Dermis blood vessel endothelial cell (primary cell): ENCODE results near the gene ZNF555. TPM values are rescaled to one million over a fixed set of nuclear protein-coding genes. Genes with fewer than 3 reads are reported as not detected.
"Not testable (repeated sequence)": the region's sequence is repeated elsewhere in the genome, so short reads cannot be mapped to it uniquely, and the experiment has no call there.

Experiments
- DNase-seq: peaks from one replicate; pipeline ENCODE4 v3.0.0; 2010
- total RNA-seq: library from RNA; depleted of rRNA; stranded (reverse); fragments of >200 nt; gene quantifications from 2 replicates; pipeline ENCODE4 v1.2.3, GENCODE V29; 2014

ZNF555 gene
- total RNA-seq, 1 donor from 2014 or later, result 9.7 TPM

DNA sequence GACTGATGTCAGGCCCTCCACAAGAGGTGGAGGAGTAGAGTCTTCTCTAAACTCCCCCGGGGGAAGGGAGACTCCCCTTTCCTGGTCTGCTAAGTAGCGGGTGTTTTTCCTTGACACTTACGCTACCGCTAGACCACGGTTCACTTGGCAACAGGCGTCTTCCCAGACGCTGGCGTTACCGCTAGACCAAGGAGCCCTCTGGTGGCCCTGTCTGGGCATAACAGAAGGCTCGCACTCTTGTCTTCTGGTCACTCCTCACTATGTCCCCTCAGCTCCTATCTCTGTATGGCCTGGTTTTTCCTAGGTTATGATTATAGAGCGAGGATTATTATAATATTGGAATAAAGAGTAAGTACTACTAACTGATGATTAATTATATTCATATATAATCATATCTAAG, 30.9 kb downstream of the ZNF555 start:
- DNase-seq, result peak; percentile 17

DNA sequence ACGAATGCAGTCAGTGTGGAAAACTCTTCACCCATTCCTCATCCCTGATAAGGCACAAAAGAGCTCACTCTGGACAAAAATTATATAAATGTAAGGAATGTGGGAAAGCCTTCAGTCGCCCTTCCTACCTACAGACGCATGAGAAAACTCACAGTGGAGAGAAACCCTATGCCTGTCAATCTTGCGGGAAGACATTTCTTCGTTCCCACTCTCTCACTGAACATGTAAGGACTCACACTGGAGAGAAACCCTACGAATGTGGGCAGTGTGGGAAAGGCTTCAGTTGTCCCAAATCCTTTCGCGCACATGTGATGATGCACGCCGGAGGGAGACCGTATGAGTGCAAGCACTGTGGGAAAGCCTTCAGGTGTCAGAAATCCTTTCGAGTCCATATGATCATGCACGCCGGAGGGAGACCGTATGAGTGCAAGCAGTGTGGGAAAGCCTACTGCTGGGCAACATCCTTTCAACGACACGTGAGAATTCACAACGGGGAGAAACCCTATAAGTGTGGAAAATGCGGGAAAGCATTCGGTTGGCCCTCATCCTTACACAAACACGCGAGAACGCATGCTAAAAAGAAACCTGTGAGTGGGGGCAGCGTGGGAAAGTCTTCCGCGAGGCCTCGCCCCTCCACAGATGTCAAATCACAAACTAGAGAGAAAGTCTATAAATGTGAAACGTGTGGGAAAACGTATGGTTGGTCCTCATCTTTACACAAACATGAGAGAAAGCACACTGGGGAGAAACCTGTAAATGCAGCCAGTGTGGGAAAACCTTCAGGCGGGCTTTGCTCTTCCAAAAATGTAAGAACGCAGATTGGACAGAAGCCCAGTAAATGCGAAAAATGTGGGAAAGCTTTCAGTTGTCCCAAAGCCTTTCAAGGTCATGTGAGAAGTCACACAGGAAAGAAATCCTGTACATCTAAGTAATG, 36.4 kb downstream of the ZNF555 start:
- DNase-seq, result no peak

DNA sequence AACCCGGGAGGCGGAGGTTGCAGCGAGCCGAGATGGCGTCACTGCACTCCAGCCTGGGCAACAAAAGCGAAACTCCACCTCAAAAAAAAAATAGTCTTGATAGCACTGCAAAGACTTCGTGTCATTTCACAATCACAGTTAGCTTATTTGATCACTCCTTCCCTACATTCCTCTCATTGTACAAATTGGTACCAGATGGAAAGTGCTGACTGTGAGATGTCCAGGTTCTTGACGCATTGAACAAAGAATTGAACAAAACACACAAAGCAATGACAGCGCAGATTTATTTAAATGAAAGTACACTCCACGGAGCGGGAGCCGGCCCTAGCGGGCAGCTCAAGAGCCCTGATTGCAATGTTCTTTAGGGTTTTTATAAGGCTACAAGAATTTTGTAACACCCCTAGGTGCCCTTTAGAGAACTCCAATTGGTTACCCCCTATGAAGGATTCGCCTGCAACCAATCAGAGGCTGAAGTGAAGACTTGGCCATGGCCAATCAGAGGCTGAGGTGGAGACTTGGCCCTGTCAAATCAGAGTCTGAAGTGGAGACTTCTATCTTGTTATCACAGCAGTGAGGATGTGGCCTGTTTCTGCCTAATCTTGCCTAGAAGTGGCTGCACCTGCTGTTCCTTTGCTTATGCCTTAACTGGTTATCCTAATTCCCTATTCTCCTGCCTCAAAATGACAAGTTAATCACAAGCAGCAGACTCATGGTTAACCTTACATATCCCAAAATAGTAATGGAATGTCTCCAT, 42.6 kb downstream of the ZNF555 start:
- DNase-seq, result no peak

DNA sequence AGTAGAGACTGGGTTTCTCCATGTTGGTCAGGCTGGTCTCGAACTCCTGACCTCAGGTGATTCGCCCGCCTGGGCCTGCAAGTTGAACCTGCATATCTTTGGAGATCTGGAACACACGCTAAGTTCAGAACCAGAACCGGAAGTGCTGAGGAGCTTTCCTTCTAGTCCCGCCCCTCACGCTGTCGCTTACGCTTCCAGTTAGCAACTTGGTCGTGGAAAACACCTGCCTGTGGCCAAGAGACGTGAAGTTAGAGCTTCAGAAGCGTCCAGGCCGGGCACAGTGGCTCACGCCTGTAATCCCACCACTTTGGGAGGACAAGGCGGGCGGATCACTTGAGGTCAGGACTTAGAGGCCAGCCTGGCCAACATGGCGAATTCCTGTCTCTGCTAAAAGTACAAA, 44.5 kb downstream of the ZNF555 start:
- DNase-seq, result no peak

GRCh38 chr19:2887391-2887914, 46.2 kb downstream of the ZNF555 start:
- DNase-seq, result peak; percentile 83

- peak; percentile 55 for DNase-seq
Observed at GRCh38 chr19:2888731-2889224, 47.5 kb downstream of the ZNF555 start.

GRCh38 chr19:2890531-2890930, 49.3 kb downstream of the ZNF555 start:
- DNase-seq, result not testable (repeated sequence)

- no peak for DNase-seq
Observed at GRCh38 chr19:2896694-2897093, 55.4 kb downstream of the ZNF555 start.

DNA sequence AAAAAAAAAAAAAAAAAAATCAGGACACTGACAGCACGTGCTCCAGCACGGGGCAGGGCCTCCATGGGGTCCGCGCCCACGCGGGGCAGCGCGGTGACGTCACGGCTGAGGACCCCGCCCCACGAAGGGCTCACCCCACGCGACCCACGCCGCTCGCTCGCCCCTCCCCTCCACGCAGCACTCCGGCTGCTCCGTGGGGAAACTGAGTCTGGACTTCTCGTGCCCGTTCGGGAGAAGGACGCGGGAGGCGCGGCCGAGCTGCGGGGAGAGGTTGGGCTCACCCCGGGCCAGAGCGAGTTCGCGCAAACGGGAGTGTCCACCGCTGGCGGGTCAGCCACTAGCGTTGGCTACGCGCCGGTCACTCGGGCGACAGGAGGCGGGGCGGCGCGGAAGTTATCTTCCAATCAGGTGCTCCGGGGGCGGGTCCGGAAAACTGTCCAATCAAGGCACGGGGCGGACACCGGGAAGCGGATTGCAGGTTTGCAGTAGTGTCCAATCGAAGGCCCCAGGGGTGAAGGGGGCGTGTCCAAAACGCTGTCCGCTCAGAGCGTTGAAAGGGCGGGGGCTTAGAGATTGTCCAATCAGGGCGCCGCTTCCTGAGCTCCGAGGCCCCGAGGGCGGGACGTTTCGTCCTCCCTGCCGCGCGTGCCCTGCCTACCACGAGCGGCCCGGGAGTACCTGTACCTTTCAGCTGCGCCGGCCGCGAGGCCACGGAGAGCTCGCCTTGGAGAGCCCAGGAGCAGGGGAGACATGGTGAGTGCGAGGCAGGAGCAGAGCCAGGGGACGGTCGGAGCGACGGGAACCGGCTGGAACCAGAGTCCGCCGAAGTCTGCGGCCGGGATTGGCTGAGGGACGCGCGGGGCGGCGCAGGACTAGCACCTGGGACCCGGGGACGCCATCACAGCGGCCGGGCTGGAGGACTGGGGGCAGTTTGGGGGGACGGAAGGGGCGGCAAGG, 59.3 kb downstream of the ZNF555 start, which contains the start of gene ZNF57:
TSS of gene ZNF57 (plus strand) at position 633 of the 957 bp plus-strand sequence. CDS start at position 751, 118 bp downstream.
- DNase-seq, result peak; percentile 100

DNA sequence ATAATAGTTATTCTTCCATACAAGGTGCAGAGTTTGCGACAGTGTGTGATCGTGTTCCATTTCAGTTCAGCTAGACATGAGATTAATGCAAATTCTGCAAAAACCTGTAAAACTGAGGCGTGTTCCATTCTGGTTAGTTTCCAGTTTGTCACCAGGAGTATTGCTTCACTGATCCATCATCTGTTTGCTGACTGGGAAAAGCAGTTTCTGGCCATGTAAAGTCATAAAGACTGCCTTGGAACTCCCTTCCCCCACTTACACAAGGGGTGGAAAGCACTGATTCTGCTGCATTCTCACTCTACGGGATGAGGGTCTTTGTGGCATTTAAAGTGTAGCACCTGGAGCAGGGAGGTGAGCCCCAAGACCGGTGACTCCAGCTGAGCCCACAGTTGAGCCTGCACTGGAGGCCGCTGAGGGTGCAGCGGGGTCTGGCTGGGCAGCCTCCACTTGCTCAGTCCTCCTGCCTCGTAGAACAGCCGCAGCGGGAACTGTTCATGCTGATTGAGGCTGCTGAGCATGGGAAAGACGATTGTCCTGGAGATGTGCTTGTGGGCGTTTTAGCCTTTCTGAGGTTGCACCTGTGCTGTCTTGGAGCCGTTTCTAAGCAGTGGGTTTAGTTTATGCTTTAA, 61.4 kb downstream of the ZNF555 start:
- no peak for DNase-seq

- DNase-seq, result not testable (repeated sequence)
Observed at GRCh38 chr19:2903326-2903725, 62.1 kb downstream of the ZNF555 start.

GRCh38 chr19:2905918-2906519, 64.7 kb downstream of the ZNF555 start:
- no peak for DNase-seq

- DNase-seq, result no peak
Observed at GRCh38 chr19:2906631-2907195, 65.4 kb downstream of the ZNF555 start.

Other genes with a start within 250 kb of the ZNF555 start
- 1.0 and 1.4 TPM in 2 replicates for gene GNG7, start 138.8 kb upstream of the ZNF555 start, total RNA-seq
- gene DIRAS1, start 120.1 kb upstream of the ZNF555 start, total RNA-seq, result 0.23 and 0.51 TPM in 2 replicates
- 24.5 and 26.6 TPM in 2 replicates for gene SLC39A3, start 101.5 kb upstream of the ZNF555 start, total RNA-seq
- 45.4 and 65.4 TPM in 2 replicates for gene SGTA, start 58.2 kb upstream of the ZNF555 start, total RNA-seq
- 51.7 and 160 TPM in 2 replicates for gene THOP1, start 56.0 kb upstream of the ZNF555 start, total RNA-seq
- 3.1 and 4.9 TPM in 2 replicates for gene ZNF554, start 21.6 kb upstream of the ZNF555 start, total RNA-seq
- under 0.01 TPM in 1 of 2 replicates, not detected in the other for gene ZNF556, start 25.9 kb downstream of the ZNF555 start, total RNA-seq
- gene ZNF57, start 59.5 kb downstream of the ZNF555 start, total RNA-seq, result 5.1 and 6.3 TPM in 2 replicates
- gene ZNF77, start 103.5 kb downstream of the ZNF555 start, total RNA-seq, result 6.4 and 7.8 TPM in 2 replicates
- 2.0 and 2.7 TPM in 2 replicates for gene TLE6, start 136.1 kb downstream of the ZNF555 start, total RNA-seq
- 21.8 and 25.7 TPM in 2 replicates for gene TLE2, start 187.8 kb downstream of the ZNF555 start, total RNA-seq
- 81.7 and 147 TPM in 2 replicates for gene TLE5, start 221.0 kb downstream of the ZNF555 start, total RNA-seq